Esophagus muscularis mucosa (tissue), 3 donors: ENCODE results near the gene JDP2.

ENCODE experiments used
- POLR2A ChIP-seq: fragments of 450-650 bp; IDR thresholded peaks from one replicate; pipeline ENCODE4 v1.6.1; 2017; ENCODE audit warnings: antibody characterized with exemption, moderate library complexity, mild to moderate bottlenecking, low read depth
- POLR2AphosphoS5 ChIP-seq, 2 donors: sonication (generic); formaldehyde crosslinking; IDR thresholded peaks; one replicate each; pipeline ENCODE4 v1.6.1; 2017; ENCODE audit warnings: antibody characterized with exemption in 2 of 2
- TF ChIP-seq, protein P1 (sequence below), 3 experiments: fragments of 200-600 bp in 2 of 3; fragments of 450-650 bp in 1 of 3; sonication (generic) in 2 of 3; IDR thresholded peaks; one replicate each; pipeline ENCODE4 v1.5.1; 2017 to 2019; ENCODE audit warnings: antibody characterized with exemption in 3 of 3, mild to moderate bottlenecking in 2 of 3, moderate library complexity in 1 of 3

DNA sequence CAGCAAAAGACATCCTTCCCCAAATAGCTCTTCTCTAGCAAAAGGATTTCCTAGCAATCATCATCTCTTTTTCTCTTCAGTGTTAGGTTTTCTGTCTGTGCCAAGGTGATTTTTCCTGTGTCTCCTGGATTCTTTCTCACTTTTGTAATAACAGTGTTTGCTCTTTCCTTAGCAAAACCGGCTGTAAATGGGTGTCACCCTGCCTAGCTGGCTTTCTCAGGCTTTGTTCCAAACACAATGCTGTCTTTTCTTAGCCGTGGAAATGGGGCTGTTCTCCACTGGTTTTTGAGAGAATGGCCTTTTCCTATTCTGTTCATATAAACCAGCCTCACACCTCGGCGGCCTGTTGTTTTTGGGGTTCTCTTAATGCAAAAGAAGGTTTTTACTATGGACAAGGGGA, 21.9 kb downstream of the JDP2 start:
- TF ChIP-seq, protein P1, sequence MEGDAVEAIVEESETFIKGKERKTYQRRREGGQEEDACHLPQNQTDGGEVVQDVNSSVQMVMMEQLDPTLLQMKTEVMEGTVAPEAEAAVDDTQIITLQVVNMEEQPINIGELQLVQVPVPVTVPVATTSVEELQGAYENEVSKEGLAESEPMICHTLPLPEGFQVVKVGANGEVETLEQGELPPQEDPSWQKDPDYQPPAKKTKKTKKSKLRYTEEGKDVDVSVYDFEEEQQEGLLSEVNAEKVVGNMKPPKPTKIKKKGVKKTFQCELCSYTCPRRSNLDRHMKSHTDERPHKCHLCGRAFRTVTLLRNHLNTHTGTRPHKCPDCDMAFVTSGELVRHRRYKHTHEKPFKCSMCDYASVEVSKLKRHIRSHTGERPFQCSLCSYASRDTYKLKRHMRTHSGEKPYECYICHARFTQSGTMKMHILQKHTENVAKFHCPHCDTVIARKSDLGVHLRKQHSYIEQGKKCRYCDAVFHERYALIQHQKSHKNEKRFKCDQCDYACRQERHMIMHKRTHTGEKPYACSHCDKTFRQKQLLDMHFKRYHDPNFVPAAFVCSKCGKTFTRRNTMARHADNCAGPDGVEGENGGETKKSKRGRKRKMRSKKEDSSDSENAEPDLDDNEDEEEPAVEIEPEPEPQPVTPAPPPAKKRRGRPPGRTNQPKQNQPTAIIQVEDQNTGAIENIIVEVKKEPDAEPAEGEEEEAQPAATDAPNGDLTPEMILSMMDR (IDR thresholded peaks at IDR 0.05), result no peak
- TF ChIP-seq POLR2AphosphoS5 (IDR thresholded peaks at IDR 0.05) (no peak), POLR2A (no peak)
